HG02884 (cell line): Measurements from ENCODE around the gene POLE3.
"Not testable (repeated sequence)": the region's sequence is repeated elsewhere in the genome, so short reads cannot be mapped to it uniquely, and the experiment has no call there.

Experiments used
- ATAC-seq: cut with Tn5 transposase; IDR thresholded peaks from one replicate; pipeline ENCODE4 v1.9.1; 2021; ENCODE audit warnings: mild to moderate bottlenecking, moderate library complexity; ENCODE audit not compliant: unreplicated experiment

Gene POLE3

GRCh38 chr9:113406353-113406752 lies 4.1 kb downstream of the POLE3 start:
- ATAC-seq: not testable (repeated sequence)

- no peak for ATAC-seq
Measured at GRCh38 chr9:113403646-113404045, 6.8 kb downstream of the POLE3 start.

GRCh38 chr9:113401027-113401792 lies 9.3 kb downstream of the POLE3 start, which contains the start of gene ALAD:
Gene ALAD (minus strand): TSS chr9:113401284. CDS start chr9:113393559, 7,725 bp downstream.
- ATAC-seq: peak; percentile 89

- no peak for ATAC-seq
Measured at GRCh38 chr9:113399646-113400200, 10.8 kb downstream of the POLE3 start.

GRCh38 chr9:113398796-113399195 lies 11.7 kb downstream of the POLE3 start:
- ATAC-seq: no peak

GRCh38 chr9:113397203-113397631 lies 13.3 kb downstream of the POLE3 start:
- no peak for ATAC-seq

- ATAC-seq: no peak
Measured at GRCh38 chr9:113395000-113395861, 15.2 kb downstream of the POLE3 start.

- ATAC-seq: no peak
Measured at GRCh38 chr9:113393281-113393680, 17.2 kb downstream of the POLE3 start.

GRCh38 chr9:113391917-113392316 lies 18.6 kb downstream of the POLE3 start:
- ATAC-seq: no peak

- ATAC-seq: no peak
Measured at GRCh38 chr9:113390192-113390960, 20.1 kb downstream of the POLE3 start.

- ATAC-seq: no peak
Measured at GRCh38 chr9:113389451-113389850, 21.0 kb downstream of the POLE3 start.

GRCh38 chr9:113388833-113389232 lies 21.6 kb downstream of the POLE3 start:
- ATAC-seq: no peak

- no peak for ATAC-seq
Measured at GRCh38 chr9:113387560-113388230, 22.8 kb downstream of the POLE3 start.

- no peak for ATAC-seq
Measured at GRCh38 chr9:113386571-113387393, 23.7 kb downstream of the POLE3 start.

GRCh38 chr9:113381909-113382411 lies 28.5 kb downstream of the POLE3 start:
- ATAC-seq: no peak

- not testable (repeated sequence) for ATAC-seq
Measured at GRCh38 chr9:113381441-113381840, 29.0 kb downstream of the POLE3 start.

GRCh38 chr9:113380869-113381378 lies 29.6 kb downstream of the POLE3 start:
- no peak for ATAC-seq

- not testable (repeated sequence) for ATAC-seq
Measured at GRCh38 chr9:113379829-113380210, 30.7 kb downstream of the POLE3 start.
